Measurements from ENCODE around the gene CAMTA1.

DNA sequence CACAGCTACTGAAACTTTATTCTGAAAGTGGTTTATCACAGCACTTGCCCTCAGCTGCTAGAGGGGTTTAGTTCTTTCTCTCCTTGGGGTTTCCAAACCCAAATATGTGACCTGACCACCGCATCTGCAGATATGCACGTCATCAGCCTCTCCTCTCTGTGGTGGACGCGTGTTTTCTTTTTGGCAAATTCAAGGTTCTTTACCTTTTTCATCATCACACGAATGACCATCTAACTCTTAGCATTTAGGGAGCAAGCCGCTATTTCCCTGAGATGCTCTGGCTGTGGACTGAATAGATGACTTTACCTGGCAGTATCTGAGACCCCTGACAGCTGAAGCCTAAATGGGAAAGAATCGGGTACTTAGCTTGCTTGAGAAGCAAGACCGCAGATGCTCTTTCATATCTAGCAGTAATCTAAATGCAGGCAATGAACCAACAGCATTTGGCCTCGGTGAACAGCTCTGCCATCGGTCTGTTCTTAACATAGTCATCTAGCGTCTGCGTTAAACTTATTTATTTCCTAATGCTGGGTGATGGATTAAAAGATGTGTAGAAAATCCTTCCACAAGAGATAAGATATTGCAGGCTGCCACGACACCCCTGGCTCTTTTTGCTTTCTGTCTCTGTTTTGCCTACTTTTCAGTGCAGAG lies 463.4 kb downstream of the CAMTA1 start:
- TF ChIP-seq EZH2phosphoT487 (IDR thresholded peaks at IDR 0.05; ENCODE audit: borderline replicate concordance, low read depth) (no peak), CHD2 (IDR thresholded peaks at IDR 0.05; ENCODE audit: low read length, partially characterized antibody) (peak; percentile 7)
